K562 (cell line): ENCODE data around the gene SERF2. TPM values are rescaled to one million over a fixed set of nuclear protein-coding genes. Genes with fewer than 3 reads are reported as not detected.
A peak's percentile ranks its signal among the peaks of the same experiment; 100 is the strongest.

Experiments
- BCLAF1 ChIP-seq, 2 experiments: fragments of 450-650 bp in 1 of 2; IDR thresholded peaks; 2 replicates each; pipeline ENCODE4 v1.6.1; 2011 to 2017; ENCODE audit warnings: low read depth in 2 of 2, antibody characterized with exemption in 1 of 2, borderline replicate concordance in 1 of 2, low read length in 1 of 2, mild to moderate bottlenecking in 1 of 2, mixed read lengths in 1 of 2; ENCODE audit not compliant: control insufficient read depth in 1 of 2
- BRF1 ChIP-seq: IDR thresholded peaks from 3 replicates; pipeline ENCODE4 v1.6.1; 2011; ENCODE audit warnings: borderline replicate concordance, mild to moderate bottlenecking; ENCODE audit not compliant: insufficient read length; ENCODE audit errors: extremely low read depth
- CHAMP1 ChIP-seq: fragments of 450-650 bp; IDR thresholded peaks from 2 replicates; pipeline ENCODE4 v1.6.1; 2016; ENCODE audit warnings: mild to moderate bottlenecking
- EHMT2 ChIP-seq: fragments of 450-650 bp; IDR thresholded peaks from 2 replicates; pipeline ENCODE4 v1.6.1; 2018; ENCODE audit warnings: antibody characterized with exemption
- EZH2 ChIP-seq: IDR thresholded peaks from 2 replicates; pipeline ENCODE4 v1.6.1; 2012; ENCODE audit warnings: low read depth, mild to moderate bottlenecking, inconsistent platforms, low read length, borderline replicate concordance
- FOXK2 ChIP-seq, 2 experiments: fragments of 450-650 bp; IDR thresholded peaks in 1 of 2; conservative IDR thresholded peaks in 1 of 2; 2 replicates each; pipeline ENCODE4 v1.6.1; 2016; ENCODE audit warnings: low read depth in 2 of 2, mild to moderate bottlenecking in 1 of 2
- GTF2A2 ChIP-seq: IDR thresholded peaks from 2 replicates; pipeline ENCODE4 v1.6.1; 2016; ENCODE audit warnings: mild to moderate bottlenecking, missing genetic modification characterization, missing compliant biosample characterization
- OTX1 ChIP-seq: fragments of 450-650 bp; formaldehyde crosslinking; IDR thresholded peaks from 2 replicates; pipeline ENCODE4 v1.4.0; 2022; ENCODE audit warnings: mild to moderate bottlenecking
- POLR2G ChIP-seq: fragments of 200-400 bp; formaldehyde crosslinking; IDR thresholded peaks from 2 replicates; pipeline ENCODE4 v1.6.1; 2017; ENCODE audit warnings: low read depth, mild to moderate bottlenecking, antibody characterized with exemption, low read length, moderate library complexity
- PURB ChIP-seq: sonication (generic); formaldehyde crosslinking; IDR thresholded peaks from 2 replicates; pipeline ENCODE4 v1.9.0; 2021; ENCODE audit warnings: low read depth, mild to moderate bottlenecking, missing genetic modification reagents
- RUNX1 ChIP-seq: sonication (generic); IDR thresholded peaks from 2 replicates; pipeline ENCODE4 v1.6.1; 2016; ENCODE audit warnings: antibody characterized with exemption, low read depth
- SAP30 ChIP-seq: fragments of 200-600 bp; sonication (generic); IDR thresholded peaks from 2 replicates; pipeline ENCODE4 v1.6.1; 2012; ENCODE audit warnings: borderline replicate concordance, low read depth, mild to moderate bottlenecking, moderate library complexity, low read length, control low read depth, inconsistent platforms; ENCODE audit not compliant: insufficient read depth, poor library complexity, severe bottlenecking
- SIN3A ChIP-seq, 2 experiments: fragments of 150-350 bp in 1 of 2; IDR thresholded peaks; 2 replicates each; pipeline ENCODE4 v1.6.1; 2011 to 2016; ENCODE audit warnings: borderline replicate concordance in 2 of 2, low read depth in 2 of 2, low read length in 2 of 2, mild to moderate bottlenecking in 2 of 2, moderate library complexity in 2 of 2; ENCODE audit not compliant: control insufficient read depth in 1 of 2
- TEAD2 ChIP-seq: fragments of 450-650 bp; IDR thresholded peaks from 2 replicates; pipeline ENCODE4 v1.6.1; 2016; ENCODE audit warnings: missing genetic modification characterization, control low read depth, missing compliant biosample characterization
- TSC22D4 ChIP-seq: fragments of 450-650 bp; IDR thresholded peaks from 2 replicates; pipeline ENCODE4 v1.6.1; 2016; ENCODE audit warnings: missing genetic modification characterization, missing biosample characterization, control low read depth
- USF1 ChIP-seq: sonication (generic); formaldehyde crosslinking; IDR thresholded peaks from 2 replicates; pipeline ENCODE4 v1.9.0; 2022; ENCODE audit warnings: mild to moderate bottlenecking, missing genetic modification reagents
- ZBTB12 ChIP-seq: fragments of 250-450 bp; sonication (Bioruptor Pico); IDR thresholded peaks from 2 replicates; pipeline ENCODE4 v1.4.0; 2020
- ZFP1 ChIP-seq: fragments of 450-650 bp; formaldehyde crosslinking; IDR thresholded peaks from 2 replicates; pipeline ENCODE4 v1.4.0; 2020; ENCODE audit warnings: mild to moderate bottlenecking, mixed read lengths
- polyA plus RNA-seq, 8 experiments: library from polyadenylated mRNA; depleted of rRNA in 4 of 8; stranded (reverse) in 5 of 8; unstranded in 3 of 8; fragments of >200 nt; fragmentation: Nextera tagmentation in 2 of 8; fragmentation: Illumina TruSeq in 1 of 8; extraction: Ambion mirVana in 2 of 8; extraction: Trizol in 1 of 8; gene quantifications; 2 replicates each; pipeline versions ENCODE4 v1.2.1 to v1.2.3, GENCODE V29; 2011 to 2014; ENCODE audit warnings: inconsistent platforms in 1 of 8, missing spikeins in 1 of 8
- total RNA-seq, 7 experiments: library from RNA; depleted of rRNA in 6 of 7; stranded (reverse); fragments of >200 nt in 6 of 7; fragmentation: Illumina TruSeq in 2 of 7; extraction: Trizol in 2 of 7; gene quantifications; 2 replicates each; pipeline versions ENCODE4 v1.2.1 to v1.2.3, GENCODE V29; 2011 to 2021; ENCODE audit warnings: low replicate concordance in 1 of 7

Gene SERF2
- total and polyA plus RNA-seq, 9 of the 15 experiments (the other 6 are each of a cell fraction or from before 2014, with no cell fraction given), result 497 to 3,360 (median 867) TPM

- TF ChIP-seq TSC22D4 (tag), result no peak
- no peak for TF ChIP-seq BRF1
- no peak for TF ChIP-seq EHMT2
- TF ChIP-seq CHAMP1, result no peak
- peak; percentile 8 to 96; a peak in 1 of 4 replicates for TF ChIP-seq SIN3A (IDR thresholded peaks at IDR 0.05; ENCODE audit: borderline replicate concordance in 2 of 2, control insufficient read depth in 1 of 2, low read depth in 2 of 2, low read length in 2 of 2)
- no peak for TF ChIP-seq USF1
- TF ChIP-seq SAP30, result peak; percentile 80
- TF ChIP-seq FOXK2 (conservative IDR thresholded peaks at IDR 0.05 in 1 of 2, IDR thresholded peaks at IDR 0.05 in 1 of 2; ENCODE audit: low read depth in 2 of 2), result peak; percentile 77 to 89; a peak in 3 of 4 replicates
- TF ChIP-seq EZH2, result no peak
- TF ChIP-seq ZBTB12, result peak; percentile 61
- no peak for TF ChIP-seq RUNX1
- TF ChIP-seq PURB (CRISPR knock-in tag), result no peak
- no peak for TF ChIP-seq GTF2A2 (tag)
- no peak for TF ChIP-seq TEAD2
- no peak for TF ChIP-seq ZFP1 (CRISPR knock-in tag)
- TF ChIP-seq BCLAF1 (IDR thresholded peaks at IDR 0.05; ENCODE audit: borderline replicate concordance in 1 of 2, control insufficient read depth in 1 of 2, low read depth in 2 of 2, low read length in 1 of 2), result no peak
- peak; percentile 82 for TF ChIP-seq POLR2G
- TF ChIP-seq OTX1, result no peak
Observed at GRCh38 chr15:43824302-43825246, 32.5 kb downstream of the SERF2 start, which contains the start of gene MFAP1 (continued).
